ENCODE results near the gene POU6F2. TPM values are rescaled to one million over a fixed set of nuclear protein-coding genes. Genes with fewer than 3 reads are reported as not detected.
A peak's percentile ranks its signal among the peaks of the same experiment; 100 is the strongest.

POU6F2 gene
- polyA plus RNA-seq, 2 of the 4 experiments (the other 2 are of a cell fraction): not detected

DNA sequence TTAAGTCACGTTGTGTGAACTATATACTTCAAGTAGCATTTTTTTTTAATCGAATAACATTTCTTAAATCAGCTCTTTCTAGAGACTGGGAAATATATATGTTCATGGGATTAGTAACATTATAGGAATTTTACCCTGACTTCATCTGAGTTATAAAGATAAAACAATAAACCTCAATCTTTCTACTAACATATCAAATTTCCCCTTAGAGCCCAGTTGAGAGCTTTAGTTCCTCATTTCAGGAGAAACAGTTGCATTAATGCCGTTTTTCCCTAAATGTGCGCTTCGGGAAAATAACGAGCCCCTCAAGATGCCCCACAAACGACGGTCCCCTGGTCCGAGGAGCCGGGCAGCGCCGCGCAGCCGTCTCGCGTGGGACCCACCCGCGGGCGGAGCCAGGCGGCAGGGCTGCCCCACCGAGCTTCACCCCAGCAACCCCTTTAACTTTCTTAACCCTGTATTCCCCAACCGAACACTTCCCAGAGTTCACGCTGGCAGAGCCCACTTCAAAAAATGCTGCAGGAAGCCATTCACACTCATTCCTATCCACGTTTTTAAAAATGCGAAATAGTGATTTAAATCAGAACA lies 436.0 kb downstream of the POU6F2 start:
- FAIRE-seq (no peak), ATAC-seq (peak; percentile 17 to 39; a peak in 3 of 6 replicates), DNase-seq (ENCODE audit: low read depth in 1 of 2, low spot score in 1 of 2) (no peak)
- Histone ChIP-seq H3K4me1 (no peaks in the 10 kb centered on the region), H3K4me2 (peak overlapping the region; percentile 91), H3K4me3 (peak overlapping the region; percentile 50), H3K9me3 (no peaks in the 10 kb centered on the region), H3K27ac (peak overlapping the region; percentile 26 to 68; a peak in 4 of 6 replicates)
- TF ChIP-seq RNF2 (IDR thresholded peaks at IDR 0.05; ENCODE audit: borderline replicate concordance, low read depth) (peak; percentile 13), PHF8 (IDR thresholded peaks at IDR 0.05; ENCODE audit: borderline replicate concordance, low read depth) (no peak), POLR2A (IDR thresholded peaks at IDR 0.05; ENCODE audit: low read length) (no peak), FOSL2 (IDR thresholded peaks at IDR 0.05) (no peak), FOSL2 (CRISPR knock-in tag; IDR thresholded peaks at IDR 0.05) (no peak), ESRRA (IDR thresholded peaks at IDR 0.05; ENCODE audit: borderline replicate concordance, low read length) (no peak)
- TF ChIP-seq, protein P1, sequence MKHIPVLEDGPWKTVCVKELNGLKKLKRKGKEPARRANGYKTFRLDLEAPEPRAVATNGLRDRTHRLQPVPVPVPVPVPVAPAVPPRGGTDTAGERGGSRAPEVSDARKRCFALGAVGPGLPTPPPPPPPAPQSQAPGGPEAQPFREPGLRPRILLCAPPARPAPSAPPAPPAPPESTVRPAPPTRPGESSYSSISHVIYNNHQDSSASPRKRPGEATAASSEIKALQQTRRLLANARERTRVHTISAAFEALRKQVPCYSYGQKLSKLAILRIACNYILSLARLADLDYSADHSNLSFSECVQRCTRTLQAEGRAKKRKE (CRISPR knock-in tag; IDR thresholded peaks at IDR 0.05; ENCODE audit: low read depth): no peak
- TF ChIP-seq, protein P2, sequence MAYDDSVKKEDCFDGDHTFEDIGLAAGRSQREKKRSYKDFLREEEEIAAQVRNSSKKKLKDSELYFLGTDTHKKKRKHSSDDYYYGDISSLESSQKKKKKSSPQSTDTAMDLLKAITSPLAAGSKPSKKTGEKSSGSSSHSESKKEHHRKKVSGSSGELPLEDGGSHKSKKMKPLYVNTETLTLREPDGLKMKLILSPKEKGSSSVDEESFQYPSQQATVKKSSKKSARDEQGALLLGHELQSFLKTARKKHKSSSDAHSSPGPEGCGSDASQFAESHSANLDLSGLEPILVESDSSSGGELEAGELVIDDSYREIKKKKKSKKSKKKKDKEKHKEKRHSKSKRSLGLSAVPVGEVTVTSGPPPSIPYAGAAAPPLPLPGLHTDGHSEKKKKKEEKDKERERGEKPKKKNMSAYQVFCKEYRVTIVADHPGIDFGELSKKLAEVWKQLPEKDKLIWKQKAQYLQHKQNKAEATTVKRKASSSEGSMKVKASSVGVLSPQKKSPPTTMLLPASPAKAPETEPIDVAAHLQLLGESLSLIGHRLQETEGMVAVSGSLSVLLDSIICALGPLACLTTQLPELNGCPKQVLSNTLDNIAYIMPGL (CRISPR knock-in tag; IDR thresholded peaks at IDR 0.05; ENCODE audit: borderline replicate concordance): no peak
- WGBS (ENCODE audit: missing lambda C conversion rate): 14% methylated on average over 25 of the region's 25 CpGs
- ChIA-PET POLR2A (no interaction called here), CTCF (no interaction called here)

DNA sequence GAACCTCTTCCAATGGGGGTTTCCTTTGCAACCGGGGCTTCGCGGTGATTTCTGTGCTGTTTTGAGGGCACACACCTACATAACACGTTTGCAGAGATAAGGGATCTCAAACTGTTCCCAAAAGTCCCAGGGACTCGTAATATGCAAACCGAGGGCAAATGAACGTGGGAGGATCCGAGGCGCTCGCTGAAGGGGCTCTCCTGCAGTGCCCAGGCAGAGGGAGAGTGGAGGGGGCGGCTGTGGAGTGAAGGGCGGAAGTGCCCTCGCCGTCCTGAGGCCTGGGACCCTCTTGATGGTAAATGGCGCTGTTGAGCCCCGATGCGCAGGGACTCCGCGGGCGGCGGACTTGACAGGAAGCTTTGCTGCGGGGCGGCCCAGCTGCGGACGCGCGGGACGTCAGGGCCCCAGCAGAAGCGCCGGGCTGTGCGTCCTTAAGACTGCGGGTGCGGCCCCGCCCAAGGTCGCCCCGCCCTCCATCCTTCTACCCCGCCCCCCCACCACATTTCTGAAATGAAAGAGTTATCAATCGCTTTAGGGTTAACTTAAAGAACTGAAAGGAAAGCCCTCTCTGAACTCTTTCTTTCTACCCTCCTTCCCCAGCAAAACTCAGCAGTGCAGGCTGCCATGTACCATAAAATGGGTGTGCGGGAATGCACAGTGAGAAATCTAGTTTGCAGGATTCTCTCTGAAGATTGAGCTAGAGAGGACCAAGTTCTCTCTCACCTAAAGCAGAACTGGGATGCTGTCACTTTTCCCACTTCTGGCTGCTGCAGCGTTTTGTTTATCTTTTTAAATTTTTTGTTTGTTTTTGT lies 436.7 kb downstream of the POU6F2 start:
- peak overlapping the region; percentile 50 for H3K4me3 ChIP-seq
- ATAC-seq: peak; percentile 86 to 93
- FAIRE-seq: no peak
- CTCF ChIA-PET: interaction anchor here (0.6 kb wide), 1 partner anchor 17 kb away, joined by 3 read pairs; no protein-coding TSS in a partner anchor
- no peaks in the 10 kb centered on the region for H3K9me3 ChIP-seq
- POLR2A ChIA-PET: no interaction called here
- 4% methylated on average over 18 of the region's 40 CpGs for WGBS (ENCODE audit: missing lambda C conversion rate)
- H3K4me2 ChIP-seq: peak overlapping the region; percentile 91
- TF ChIP-seq, protein P3, sequence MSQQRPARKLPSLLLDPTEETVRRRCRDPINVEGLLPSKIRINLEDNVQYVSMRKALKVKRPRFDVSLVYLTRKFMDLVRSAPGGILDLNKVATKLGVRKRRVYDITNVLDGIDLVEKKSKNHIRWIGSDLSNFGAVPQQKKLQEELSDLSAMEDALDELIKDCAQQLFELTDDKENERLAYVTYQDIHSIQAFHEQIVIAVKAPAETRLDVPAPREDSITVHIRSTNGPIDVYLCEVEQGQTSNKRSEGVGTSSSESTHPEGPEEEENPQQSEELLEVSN (IDR thresholded peaks at IDR 0.05; ENCODE audit: borderline replicate concordance, low read depth): peak; percentile 74; the same call in 1 of the 2 replicates
- TF ChIP-seq, protein P4, sequence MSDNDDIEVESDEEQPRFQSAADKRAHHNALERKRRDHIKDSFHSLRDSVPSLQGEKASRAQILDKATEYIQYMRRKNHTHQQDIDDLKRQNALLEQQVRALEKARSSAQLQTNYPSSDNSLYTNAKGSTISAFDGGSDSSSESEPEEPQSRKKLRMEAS (IDR thresholded peaks at IDR 0.05): peak; percentile 60; the same call in 1 of the 2 replicates
- no peak for TF ChIP-seq RFX5 (IDR thresholded peaks at IDR 0.05)
- TF ChIP-seq POLR2A (IDR thresholded peaks at IDR 0.05; ENCODE audit: low read length): peak; percentile 19; the same call in 1 of the 2 replicates
- no peak for TF ChIP-seq RNF2 (IDR thresholded peaks at IDR 0.05; ENCODE audit: borderline replicate concordance, low read depth)
- no peak for TF ChIP-seq EP300 (IDR thresholded peaks at IDR 0.05)
- peak overlapping the region; percentile 26 to 68; a peak in 4 of 6 replicates for H3K27ac ChIP-seq
- peak; percentile 13 to 49 for DNase-seq (ENCODE audit: low read depth in 1 of 2, low spot score in 1 of 2)
- no peaks in the 10 kb centered on the region for H3K4me1 ChIP-seq

DNA sequence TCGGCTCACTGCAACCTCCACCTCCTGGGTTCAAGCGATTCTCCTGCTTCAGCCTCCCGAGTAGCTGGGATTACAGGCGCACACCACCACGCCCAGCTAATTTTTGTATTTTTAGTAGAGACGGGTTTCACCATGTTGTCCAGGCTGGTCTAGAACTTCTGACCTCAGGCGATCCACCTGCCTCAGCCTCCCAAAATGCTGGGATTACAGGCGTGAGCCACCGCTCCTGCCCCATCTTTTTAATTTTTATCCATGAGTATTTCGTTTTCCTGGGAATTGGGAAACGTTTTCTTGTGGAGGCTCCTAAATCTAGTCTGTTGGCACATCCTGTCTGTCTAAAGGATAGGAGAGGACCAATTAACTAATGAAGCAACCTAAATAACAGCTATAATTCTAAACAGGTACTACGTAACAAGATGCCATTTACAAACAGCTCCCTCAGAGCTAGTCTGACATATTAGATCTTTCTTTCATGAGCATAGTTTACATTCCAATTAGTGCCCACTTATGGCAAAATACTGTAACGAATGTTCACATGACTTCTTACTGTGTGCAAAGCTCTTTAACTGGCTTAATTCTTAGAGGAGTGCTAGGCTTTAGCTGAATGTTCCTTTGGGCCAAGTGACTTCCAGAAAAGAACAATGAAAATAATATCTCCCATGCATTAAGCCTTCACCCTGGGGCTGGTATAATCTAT lies 437.5 kb downstream of the POU6F2 start:
- peak overlapping the region; percentile 91 for H3K4me2 ChIP-seq
- CTCF ChIA-PET: no interaction called here

More for the DNA sequence above, 437.5 kb downstream of the POU6F2 start:
- no peak overlapping the region for H3K27ac ChIP-seq
- DNase-seq (ENCODE audit: low read depth in 1 of 2, low spot score in 1 of 2) (no peak), FAIRE-seq (no peak), ATAC-seq (no peak)
- H3K4me3 ChIP-seq: no peak overlapping the region; the same call in 2 of the 3 replicates
- TF ChIP-seq CHD4 (IDR thresholded peaks at IDR 0.05; ENCODE audit: borderline replicate concordance) (no peak), EHF (CRISPR knock-in tag; IDR thresholded peaks at IDR 0.05) (no peak), FOSB (CRISPR knock-in tag; IDR thresholded peaks at IDR 0.05) (no peak), RNF2 (IDR thresholded peaks at IDR 0.05; ENCODE audit: borderline replicate concordance, low read depth) (peak; percentile 95; the same call in 1 of the 2 replicates), ESRRA (IDR thresholded peaks at IDR 0.05; ENCODE audit: borderline replicate concordance, low read length) (no peak), SREBF2 (IDR thresholded peaks at IDR 0.05) (no peak), EP300 (IDR thresholded peaks at IDR 0.05) (no peak), CBX8 (IDR thresholded peaks at IDR 0.05) (peak; percentile 89; the same call in 1 of the 2 replicates), EHMT2 (IDR thresholded peaks at IDR 0.05; ENCODE audit: low read depth) (no peak), CEBPB (IDR thresholded peaks at IDR 0.05) (no peak), ZSCAN20 (CRISPR knock-in tag; IDR thresholded peaks at IDR 0.05) (no peak)
- H3K9me3 ChIP-seq: no peaks in the 10 kb centered on the region
- WGBS (ENCODE audit: missing lambda C conversion rate): 58% methylated on average over 13 of the region's 13 CpGs
- H3K4me1 ChIP-seq: no peaks in the 10 kb centered on the region
- POLR2A ChIA-PET: no interaction called here
